Left lobe of liver (tissue), 2 donors: ENCODE measurements around the gene ANAPC2. TPM values are rescaled to one million over a fixed set of nuclear protein-coding genes. Genes with fewer than 3 reads are reported as not detected.

Experiments
- ATAC-seq: fragments of 200-7000 bp; cut with Tn5 transposase; one replicate; pipeline ENCODE4 v1.9.1; 2020; ENCODE audit warnings: mild to moderate bottlenecking, moderate library complexity
- DNase-seq: peaks from one replicate; pipeline ENCODE4 v3.0.0-alpha.2; 2020; ENCODE audit warnings: low spot score
- total RNA-seq: library from RNA; stranded (reverse); gene quantifications from one replicate; pipeline ENCODE4 v1.2.1, GENCODE V29; 2021
- donor health status: DM: no; HTN: no; CAD: no; lungs with moderate emphysema.
- donor health status: DM: no; HTN: yes; CAD: no.

ANAPC2 gene
- total RNA-seq, 1 donor from 2014 or later, result 35.5 TPM

GRCh38 chr9:137134191-137134590, 54.2 kb downstream of the ANAPC2 start:
- no peak for DNase-seq
- no peak for ATAC-seq

- no peak for ATAC-seq
- DNase-seq, result no peak
Measured at GRCh38 chr9:137130176-137130755, 58.1 kb downstream of the ANAPC2 start.

GRCh38 chr9:137129456-137130175, 58.7 kb downstream of the ANAPC2 start:
- ATAC-seq (peak; percentile 98), DNase-seq (peak; percentile 88)

GRCh38 chr9:137128862-137129455, 59.4 kb downstream of the ANAPC2 start:
- DNase-seq (no peak), ATAC-seq (peak; percentile 14)

GRCh38 chr9:137128158-137128861, 60.0 kb downstream of the ANAPC2 start:
- no peak for DNase-seq
- no peak for ATAC-seq

GRCh38 chr9:137127301-137128157, 60.8 kb downstream of the ANAPC2 start:
- DNase-seq, result no peak
- ATAC-seq, result no peak

- ATAC-seq (no peak), DNase-seq (no peak)
Measured at GRCh38 chr9:137126786-137127185, 61.6 kb downstream of the ANAPC2 start.

Other genes starting within 250 kb of the ANAPC2 start
- gene FBXW5, start 243.8 kb downstream of the ANAPC2 start, total RNA-seq, result 112 TPM
- 411 TPM for gene C8G, start 243.3 kb downstream of the ANAPC2 start, total RNA-seq
- gene LCN12, start 236.3 kb downstream of the ANAPC2 start, total RNA-seq, result 30.3 TPM
- gene PTGDS, start 211.1 kb downstream of the ANAPC2 start, total RNA-seq, result 5.2 TPM
- not detected for gene LCNL1, start 205.6 kb downstream of the ANAPC2 start, total RNA-seq
- gene PAXX, start 196.1 kb downstream of the ANAPC2 start, total RNA-seq, result 27.3 TPM
- not detected for gene CLIC3, start 192.0 kb downstream of the ANAPC2 start, total RNA-seq
- 61.2 TPM for gene ABCA2, start 160.3 kb downstream of the ANAPC2 start, total RNA-seq
- 0.08 TPM for gene FUT7, start 156.5 kb downstream of the ANAPC2 start, total RNA-seq
- 16.6 TPM for gene NPDC1, start 142.4 kb downstream of the ANAPC2 start, total RNA-seq
- 1.7 TPM for gene ENTPD2, start 134.5 kb downstream of the ANAPC2 start, total RNA-seq
- gene SAPCD2, start 118.0 kb downstream of the ANAPC2 start, total RNA-seq, result 0.15 TPM
- gene UAP1L1, start 111.0 kb downstream of the ANAPC2 start, total RNA-seq, result 1.8 TPM
- gene MAN1B1, start 101.6 kb downstream of the ANAPC2 start, total RNA-seq, result 27.4 TPM
- 87.0 TPM for gene DPP7, start 73.8 kb downstream of the ANAPC2 start, total RNA-seq
- not detected for gene GRIN1, start 49.4 kb downstream of the ANAPC2 start, total RNA-seq
- gene LRRC26, start 18.5 kb downstream of the ANAPC2 start, total RNA-seq, result not detected
- not detected for gene TMEM210, start 16.5 kb downstream of the ANAPC2 start, total RNA-seq
- 29.4 TPM for gene SSNA1, start 116 bp upstream of the ANAPC2 start, total RNA-seq
- 13.7 TPM for gene TPRN, start 12.2 kb upstream of the ANAPC2 start, total RNA-seq
- gene TMEM203, start 17.1 kb upstream of the ANAPC2 start, total RNA-seq, result 24.5 TPM
- 10.1 TPM for gene NDOR1, start 17.1 kb upstream of the ANAPC2 start, total RNA-seq
- gene RNF208, start 33.7 kb upstream of the ANAPC2 start, total RNA-seq, result 7.3 TPM
- gene CYSRT1, start 36.6 kb upstream of the ANAPC2 start, total RNA-seq, result 0.81 TPM
- not detected for gene RNF224, start 38.9 kb upstream of the ANAPC2 start, total RNA-seq
- not detected for gene SLC34A3, start 42.3 kb upstream of the ANAPC2 start, total RNA-seq
- gene TUBB4B, start 52.7 kb upstream of the ANAPC2 start, total RNA-seq, result 123 TPM
- gene STPG3, start 62.7 kb upstream of the ANAPC2 start, total RNA-seq, result not detected
- gene NELFB, start 66.8 kb upstream of the ANAPC2 start, total RNA-seq, result 22.2 TPM
- 3.6 TPM for gene TOR4A, start 89.2 kb upstream of the ANAPC2 start, total RNA-seq
- 1.3 TPM for gene NRARP, start 113.7 kb upstream of the ANAPC2 start, total RNA-seq
- gene EXD3, start 234.6 kb upstream of the ANAPC2 start, total RNA-seq, result 19.3 TPM
- 6.0 TPM for gene NOXA1, start 234.8 kb upstream of the ANAPC2 start, total RNA-seq